Effector memory CD8-positive, alpha-beta T cell (primary cell): Measurements from ENCODE around the gene NR3C2.
"Not testable (repeated sequence)": the region's sequence is repeated elsewhere in the genome, so short reads cannot be mapped to it uniquely, and the experiment has no call there.

ENCODE experiments used
- ATAC-seq: fragments of 150-1000 bp; cut with Tn5 transposase; replicated peaks from 2 replicates; pipeline ENCODE4 v1.10.0; 2021; ENCODE audit warnings: mild to moderate bottlenecking, moderate library complexity
- DNase-seq, 3 experiments: peaks; one replicate each; pipeline ENCODE4 v3.0.0; 2021
- H3K27ac Mint-ChIP-seq, 2 donors: one replicate each; pipeline ENCODE4 v1.8.0; 2022; ENCODE audit warnings: mild to moderate bottlenecking in 2 of 2, mixed read lengths in 2 of 2, moderate library complexity in 2 of 2
- H3K27me3 Mint-ChIP-seq, 2 donors: one replicate each; pipeline ENCODE4 v1.8.0; 2022; ENCODE audit warnings: mixed read lengths in 2 of 2
- H3K36me3 Mint-ChIP-seq: one replicate; pipeline ENCODE4 v1.8.0; 2022; ENCODE audit warnings: mild to moderate bottlenecking, moderate library complexity, mixed read lengths; ENCODE audit not compliant: insufficient read depth
- H3K4me1 Mint-ChIP-seq, 2 donors: one replicate each; pipeline ENCODE4 v1.8.0; 2022; ENCODE audit warnings: low read depth in 2 of 2, mixed read lengths in 2 of 2
- H3K4me3 Mint-ChIP-seq, 2 donors: one replicate each; pipeline ENCODE4 v1.8.0; 2022; ENCODE audit warnings: mild to moderate bottlenecking in 2 of 2, mixed read lengths in 2 of 2, moderate library complexity in 2 of 2
- H3K9me3 Mint-ChIP-seq, 2 donors: one replicate each; pipeline ENCODE4 v1.8.0; 2022; ENCODE audit warnings: mixed read lengths in 2 of 2

Gene NR3C2

DNA sequence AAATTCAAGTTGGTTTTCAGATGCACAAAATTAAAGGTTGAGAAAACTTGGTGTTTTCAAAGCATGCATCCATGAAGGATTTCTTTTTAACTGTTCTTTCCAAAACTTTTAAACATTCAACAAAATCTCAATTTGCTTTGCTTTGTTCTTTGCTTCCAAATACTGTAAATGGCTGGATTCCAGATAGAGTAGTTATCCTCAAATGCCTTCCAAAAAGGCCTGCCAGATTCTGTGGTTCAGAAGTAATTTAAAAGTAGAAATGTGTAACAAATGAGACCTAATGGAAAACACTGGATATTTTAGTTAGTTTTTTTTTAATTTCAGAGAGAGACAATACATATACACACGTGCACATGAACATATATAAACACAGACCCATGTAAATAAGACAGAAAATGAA lies 97.3 kb downstream of the NR3C2 start:
- ATAC-seq (no peak), DNase-seq (no peak)
- Mint-ChIP-seq H3K36me3 (no peaks in the 10 kb centered on the region), H3K9me3 (no peaks in the 10 kb centered on the region), H3K27me3 (no peaks in the 10 kb centered on the region), H3K27ac (no peak overlapping the region), H3K4me1 (peaks cover 26 to 41% of the 10 kb centered on the region in 2 donors), H3K4me3 (no peak overlapping the region)

DNA sequence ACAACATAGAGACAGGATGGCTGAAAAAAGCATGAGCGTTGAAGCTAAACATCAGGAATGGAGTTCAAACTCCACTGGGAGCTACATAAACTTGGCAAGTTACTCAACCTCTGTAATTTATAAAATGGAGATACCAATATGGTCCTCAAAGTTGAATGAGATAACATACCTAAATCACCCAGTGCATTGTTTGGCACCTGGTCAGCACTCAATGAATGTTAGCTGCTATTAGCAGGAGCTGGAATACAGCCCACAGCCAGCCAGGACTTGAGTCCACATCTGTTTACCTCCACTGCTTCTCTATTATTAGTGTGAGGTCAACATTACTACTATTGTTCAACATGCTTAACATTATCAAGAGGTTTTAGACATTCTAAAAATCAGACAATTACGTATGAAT lies 97.9 kb downstream of the NR3C2 start:
- no peak overlapping the region for H3K4me3 Mint-ChIP-seq
- peaks cover 23 to 36% of the 10 kb centered on the region in 2 donors for H3K4me1 Mint-ChIP-seq
- ATAC-seq, result no peak
- no peaks in the 10 kb centered on the region for H3K9me3 Mint-ChIP-seq
- no peaks in the 10 kb centered on the region for H3K27me3 Mint-ChIP-seq
- H3K27ac Mint-ChIP-seq, result no peak overlapping the region
- no peak for DNase-seq
- no peaks in the 10 kb centered on the region for H3K36me3 Mint-ChIP-seq

DNA sequence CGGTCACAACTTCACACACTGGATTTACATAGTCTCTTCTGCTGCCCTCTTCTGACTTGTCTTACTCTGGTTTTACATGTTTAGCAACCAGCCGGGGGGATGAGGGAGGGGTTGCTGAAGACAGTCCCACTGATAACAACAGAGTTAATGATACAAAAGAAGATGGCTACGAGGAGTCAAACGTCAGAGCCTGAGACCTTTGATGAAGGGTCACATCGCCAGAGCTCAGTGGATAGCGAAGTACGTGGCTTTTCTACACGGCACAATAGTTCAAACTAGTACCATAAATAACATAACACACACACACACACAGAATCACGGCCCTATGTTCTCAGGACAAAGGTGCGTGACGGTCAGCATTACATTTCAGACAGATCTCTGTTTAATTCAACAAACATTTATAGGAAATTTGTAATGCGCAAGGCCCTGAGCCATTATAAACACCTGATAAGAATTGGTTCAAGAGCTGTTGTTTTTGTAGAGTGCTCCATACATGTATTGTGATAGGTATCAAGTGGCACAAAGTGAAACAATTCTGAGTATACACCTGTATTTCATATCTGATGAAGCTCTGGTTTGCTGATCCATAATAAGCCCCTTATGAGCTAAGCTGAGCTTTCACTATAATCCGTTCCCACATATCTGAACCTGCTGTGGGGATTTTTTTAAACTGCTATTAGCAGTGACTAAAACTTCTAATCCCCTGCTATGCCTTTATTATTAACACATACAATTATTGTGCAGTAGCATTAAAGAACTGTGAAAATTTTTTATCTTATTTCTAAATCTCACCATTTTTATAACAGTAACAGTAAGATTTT lies 100.0 kb downstream of the NR3C2 start:
- Mint-ChIP-seq H3K4me3 (no peak overlapping the region), H3K36me3 (no peaks in the 10 kb centered on the region), H3K27me3 (no peaks in the 10 kb centered on the region), H3K9me3 (no peaks in the 10 kb centered on the region), H3K4me1 (peaks cover 14 to 24% of the 10 kb centered on the region in 2 donors), H3K27ac (peak overlapping the region in 1 of 2 donors; percentile 44)
- no peak for DNase-seq
- ATAC-seq, result no peak

DNA sequence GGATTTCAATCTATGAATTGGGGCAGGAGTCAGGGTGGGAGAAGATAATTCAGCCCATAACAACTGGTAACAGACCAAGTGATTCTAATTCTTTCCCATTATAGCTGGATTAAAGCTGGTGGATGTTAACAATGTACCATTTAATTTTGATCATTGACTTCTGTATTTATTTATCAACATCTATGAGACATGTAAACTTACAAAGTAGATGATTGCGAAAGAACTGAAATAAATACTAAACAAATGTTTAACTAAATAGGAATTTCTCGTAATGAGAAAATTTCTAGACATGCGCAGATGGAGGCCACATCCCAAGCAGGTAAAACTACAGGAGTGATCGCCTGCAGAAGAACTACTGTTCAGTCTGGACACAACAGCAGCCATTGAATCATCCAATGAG lies 107.1 kb downstream of the NR3C2 start:
- no peak for DNase-seq
- Mint-ChIP-seq H3K27ac (no peak overlapping the region), H3K27me3 (no peaks in the 10 kb centered on the region), H3K36me3 (no peaks in the 10 kb centered on the region), H3K9me3 (no peaks in the 10 kb centered on the region), H3K4me3 (no peak overlapping the region), H3K4me1 (peaks cover 12 to 13% of the 10 kb centered on the region in 2 donors)
- no peak for ATAC-seq

DNA sequence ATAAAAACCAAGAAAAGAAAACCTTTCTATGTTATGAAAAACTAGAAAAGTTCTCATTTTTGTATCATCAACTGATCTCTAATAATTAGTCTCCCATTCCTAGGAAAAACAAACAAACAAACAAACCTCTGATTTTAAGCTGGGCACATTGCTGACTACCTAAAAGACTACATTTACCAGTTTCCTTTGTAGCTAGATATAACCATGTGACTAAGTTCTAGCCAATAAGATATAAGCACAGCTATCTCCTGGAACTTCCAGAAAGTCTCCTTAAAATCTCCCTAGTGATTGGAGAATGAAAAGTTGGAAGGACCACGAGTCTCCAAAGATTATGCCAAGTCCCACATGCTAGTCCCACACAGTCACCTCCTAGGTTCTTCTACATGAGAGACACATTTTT lies 108.9 kb downstream of the NR3C2 start:
- no peaks in the 10 kb centered on the region for H3K36me3 Mint-ChIP-seq
- no peak for ATAC-seq
- no peak overlapping the region for H3K4me3 Mint-ChIP-seq
- H3K9me3 Mint-ChIP-seq, result no peaks in the 10 kb centered on the region
- H3K27ac Mint-ChIP-seq, result no peak overlapping the region
- peaks cover 11 to 16% of the 10 kb centered on the region in 2 donors for H3K4me1 Mint-ChIP-seq
- DNase-seq, result no peak
- H3K27me3 Mint-ChIP-seq, result no peaks in the 10 kb centered on the region

DNA sequence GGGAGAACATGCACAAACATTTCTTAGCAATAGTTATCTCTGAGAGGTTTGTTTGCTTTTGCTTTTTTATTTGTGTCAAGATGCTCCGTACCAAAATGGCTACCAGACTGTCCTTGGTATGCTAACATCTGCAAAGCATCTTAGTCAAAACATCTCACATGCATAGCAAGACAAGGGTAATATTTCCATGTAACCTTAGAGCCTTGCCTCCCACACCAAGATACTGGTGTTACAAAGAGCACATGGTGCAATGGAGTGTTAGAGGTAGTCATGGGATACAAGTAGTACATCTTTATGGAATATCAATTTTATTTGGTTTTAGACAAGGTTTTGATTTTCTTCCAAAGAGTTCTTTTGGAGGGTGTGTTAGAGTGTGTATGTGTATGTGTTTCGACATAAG lies 109.7 kb downstream of the NR3C2 start:
- ATAC-seq (no peak), DNase-seq (no peak)
- H3K4me3 Mint-ChIP-seq, result no peak overlapping the region
- no peak overlapping the region for H3K27ac Mint-ChIP-seq
- H3K27me3 Mint-ChIP-seq, result no peaks in the 10 kb centered on the region
- peaks cover 18 to 19% of the 10 kb centered on the region in 2 donors for H3K4me1 Mint-ChIP-seq
- H3K36me3 Mint-ChIP-seq, result no peaks in the 10 kb centered on the region
- no peaks in the 10 kb centered on the region for H3K9me3 Mint-ChIP-seq

DNA sequence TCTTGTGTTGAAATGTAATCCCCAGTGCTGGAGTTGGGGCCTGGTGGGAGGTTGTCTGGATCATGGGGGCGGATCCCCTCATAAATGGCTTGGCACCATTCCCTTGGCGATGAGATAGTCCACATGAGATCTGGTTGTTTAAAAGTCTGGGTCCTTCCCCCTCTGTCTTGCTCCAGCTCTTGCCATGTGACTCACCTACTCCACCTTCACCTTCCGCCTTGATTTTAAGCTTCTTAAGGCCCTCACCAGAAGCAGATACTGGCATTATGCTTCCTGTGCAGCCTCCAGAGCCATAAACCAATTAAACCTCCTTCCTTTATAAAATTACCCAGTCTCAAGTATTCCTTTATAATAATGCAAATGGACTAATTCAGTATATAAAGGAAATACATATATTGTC lies 111.5 kb downstream of the NR3C2 start:
- Mint-ChIP-seq H3K27me3 (no peaks in the 10 kb centered on the region), H3K36me3 (no peaks in the 10 kb centered on the region), H3K27ac (no peak overlapping the region), H3K9me3 (no peaks in the 10 kb centered on the region), H3K4me3 (no peak overlapping the region), H3K4me1 (peaks cover 16 to 19% of the 10 kb centered on the region in 2 donors)
- DNase-seq, result no peak
- ATAC-seq, result no peak

DNA sequence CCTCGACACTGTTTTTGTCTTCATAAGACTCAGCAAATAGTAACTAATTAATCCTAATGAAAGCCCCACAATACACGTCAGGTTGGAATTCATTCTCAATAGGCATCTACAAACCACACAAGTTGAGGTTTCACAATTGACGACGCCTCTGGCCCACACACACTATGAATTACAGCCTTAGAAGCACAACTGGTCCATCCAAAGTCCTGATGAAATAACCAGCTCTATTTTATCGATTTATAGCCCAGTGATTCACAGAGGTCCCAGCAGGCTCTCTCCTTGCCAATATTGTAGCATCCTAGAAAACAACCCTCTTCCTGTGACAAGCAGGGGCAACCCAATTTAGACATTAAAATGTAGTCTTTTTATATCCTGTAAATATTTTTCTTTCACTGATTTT lies 112.1 kb downstream of the NR3C2 start:
- Mint-ChIP-seq H3K9me3 (no peaks in the 10 kb centered on the region), H3K27ac (no peak overlapping the region), H3K4me3 (no peak overlapping the region), H3K27me3 (no peaks in the 10 kb centered on the region), H3K36me3 (no peaks in the 10 kb centered on the region), H3K4me1 (peaks cover 16 to 22% of the 10 kb centered on the region in 2 donors)
- ATAC-seq, result no peak
- DNase-seq, result no peak

DNA sequence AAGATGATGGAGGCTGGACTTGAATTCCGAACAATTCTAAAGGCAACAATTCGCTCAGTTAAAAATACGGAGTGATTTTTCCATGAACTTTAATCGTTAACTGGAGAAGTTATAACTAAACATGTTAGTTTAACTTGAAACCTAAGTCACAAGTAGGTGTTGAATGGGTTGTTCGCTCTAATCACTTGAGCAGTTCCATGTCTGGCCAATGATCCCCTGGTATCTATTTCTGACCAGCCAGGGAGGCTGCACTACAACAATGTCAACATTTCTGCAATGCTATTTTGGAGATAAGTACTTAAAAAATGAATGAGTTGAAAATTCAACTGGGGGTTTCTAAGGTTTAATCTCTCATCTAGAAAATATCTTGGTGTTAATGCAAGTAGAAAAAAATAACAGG lies 112.5 kb downstream of the NR3C2 start:
- H3K4me1 Mint-ChIP-seq, result peaks cover 18 to 23% of the 10 kb centered on the region in 2 donors
- no peak for ATAC-seq
- no peak for DNase-seq
- H3K27ac Mint-ChIP-seq, result no peak overlapping the region
- no peaks in the 10 kb centered on the region for H3K36me3 Mint-ChIP-seq
- no peaks in the 10 kb centered on the region for H3K27me3 Mint-ChIP-seq
- no peak overlapping the region for H3K4me3 Mint-ChIP-seq
- H3K9me3 Mint-ChIP-seq, result no peaks in the 10 kb centered on the region

DNA sequence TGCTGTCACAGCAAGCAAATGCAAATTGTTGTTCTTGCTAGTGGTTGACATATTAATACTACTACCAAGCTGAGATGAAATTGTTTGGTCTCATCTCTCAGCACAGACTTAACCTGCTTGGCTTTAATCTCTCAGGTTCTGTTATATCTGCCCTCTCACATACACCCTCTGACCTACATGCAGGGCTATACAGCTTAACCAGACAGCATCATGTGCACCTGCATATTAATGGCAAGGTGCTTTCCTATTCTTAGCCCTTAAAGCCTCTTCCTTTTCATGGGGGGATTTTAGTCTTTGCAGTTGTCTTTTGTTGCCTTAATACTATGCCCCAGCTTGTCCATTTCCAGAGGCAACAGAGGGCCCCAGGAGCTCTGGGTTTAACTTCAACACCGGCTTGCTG lies 114.5 kb downstream of the NR3C2 start:
- ATAC-seq (peak; percentile 39), DNase-seq (no peak)
- no peaks in the 10 kb centered on the region for H3K27me3 Mint-ChIP-seq
- H3K36me3 Mint-ChIP-seq, result no peaks in the 10 kb centered on the region
- peak overlapping the region in 1 of 2 donors; percentile 56 for H3K27ac Mint-ChIP-seq
- H3K4me1 Mint-ChIP-seq, result peaks cover 21 to 30% of the 10 kb centered on the region in 2 donors
- peaks cover 0 to 4% of the 10 kb centered on the region in 2 donors for H3K9me3 Mint-ChIP-seq
- H3K4me3 Mint-ChIP-seq, result no peak overlapping the region

DNA sequence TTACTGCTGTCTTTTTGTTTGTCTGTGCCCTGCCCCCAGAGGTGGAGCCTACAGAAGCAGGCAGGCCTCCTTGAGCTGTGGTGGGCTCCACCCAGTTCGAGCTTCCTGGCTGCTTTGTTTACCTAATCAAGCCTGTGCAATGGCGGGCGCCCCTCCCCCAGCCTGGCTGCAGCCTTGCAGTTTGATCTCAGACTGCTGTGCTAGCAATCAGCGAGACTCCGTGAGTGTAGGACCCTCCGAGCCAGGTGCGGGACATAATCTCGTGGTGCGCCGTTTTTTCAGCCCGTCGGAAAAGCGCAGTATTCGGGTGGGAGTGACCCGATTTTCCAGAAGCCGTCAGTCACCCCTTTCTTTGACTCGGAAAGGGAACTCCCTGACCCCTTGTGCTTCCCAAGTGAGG lies 118.9 kb downstream of the NR3C2 start:
- not testable (repeated sequence) for H3K36me3 Mint-ChIP-seq, H3K27me3 Mint-ChIP-seq, DNase-seq, ATAC-seq, H3K9me3 Mint-ChIP-seq
- H3K4me1 Mint-ChIP-seq, result peaks cover 15 to 18% of the 10 kb centered on the region in 2 donors
- peak overlapping the region in 1 of 2 donors; percentile 7 for H3K4me3 Mint-ChIP-seq
- peak overlapping the region in 1 of 2 donors; percentile 9 for H3K27ac Mint-ChIP-seq

DNA sequence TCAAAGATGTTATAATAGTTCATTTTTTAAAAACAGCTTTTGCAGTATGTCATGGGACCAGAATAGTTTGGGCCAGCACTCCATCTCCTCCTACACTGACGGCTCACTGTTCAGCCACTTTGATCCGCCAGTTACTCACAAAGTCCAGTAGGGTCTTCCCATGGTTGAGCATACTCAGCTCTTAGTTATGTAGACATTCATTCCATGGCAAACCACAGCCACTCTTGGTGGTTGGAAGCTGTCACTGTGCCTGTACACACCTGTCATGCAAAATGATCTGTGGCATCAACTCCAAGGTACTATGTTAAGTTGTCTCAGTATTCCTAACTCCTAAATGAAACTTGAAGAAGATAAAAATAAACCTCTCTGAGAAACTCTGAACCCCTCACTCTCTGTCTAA lies 127.2 kb downstream of the NR3C2 start:
- no peak overlapping the region for H3K4me3 Mint-ChIP-seq

DNA sequence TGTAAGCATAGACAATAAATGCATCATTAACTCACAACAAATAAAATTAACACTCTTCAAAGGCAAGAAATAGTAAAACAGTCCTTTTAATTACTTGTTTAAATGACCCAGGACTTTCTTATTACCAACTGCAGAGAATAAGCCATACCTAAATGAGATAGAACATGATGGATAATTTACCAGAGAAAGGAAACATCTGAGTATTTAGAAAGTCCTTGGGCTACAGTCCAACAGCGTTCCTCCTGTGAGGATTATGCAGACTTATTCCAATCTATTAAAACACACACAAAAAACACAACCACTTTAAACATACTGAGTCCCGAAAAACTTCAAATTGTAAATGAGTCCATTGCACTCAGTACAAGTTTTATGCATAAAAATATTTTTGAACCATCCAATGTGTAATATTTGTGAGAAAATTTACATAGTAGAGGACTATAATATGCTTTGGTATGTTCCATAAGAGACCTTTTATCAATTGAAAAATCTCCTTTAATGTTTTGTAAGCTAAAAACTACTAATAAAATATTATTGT lies 129.2 kb downstream of the NR3C2 start:
- no peak for ATAC-seq
- DNase-seq, result no peak
- H3K27ac Mint-ChIP-seq, result no peak overlapping the region
- H3K4me3 Mint-ChIP-seq, result no peak overlapping the region
- no peaks in the 10 kb centered on the region for H3K9me3 Mint-ChIP-seq
- no peaks in the 10 kb centered on the region for H3K36me3 Mint-ChIP-seq
- H3K4me1 Mint-ChIP-seq, result peaks cover 8% of the 10 kb centered on the region in 2 donors
- H3K27me3 Mint-ChIP-seq, result no peaks in the 10 kb centered on the region

More for the DNA sequence above, 127.2 kb downstream of the NR3C2 start:
- no peak for DNase-seq
- H3K27ac Mint-ChIP-seq, result no peak overlapping the region
- no peak for ATAC-seq
- no peaks in the 10 kb centered on the region for H3K36me3 Mint-ChIP-seq
- peaks cover 4 to 8% of the 10 kb centered on the region in 2 donors for H3K4me1 Mint-ChIP-seq
- H3K27me3 Mint-ChIP-seq, result no peaks in the 10 kb centered on the region
- no peaks in the 10 kb centered on the region for H3K9me3 Mint-ChIP-seq

DNA sequence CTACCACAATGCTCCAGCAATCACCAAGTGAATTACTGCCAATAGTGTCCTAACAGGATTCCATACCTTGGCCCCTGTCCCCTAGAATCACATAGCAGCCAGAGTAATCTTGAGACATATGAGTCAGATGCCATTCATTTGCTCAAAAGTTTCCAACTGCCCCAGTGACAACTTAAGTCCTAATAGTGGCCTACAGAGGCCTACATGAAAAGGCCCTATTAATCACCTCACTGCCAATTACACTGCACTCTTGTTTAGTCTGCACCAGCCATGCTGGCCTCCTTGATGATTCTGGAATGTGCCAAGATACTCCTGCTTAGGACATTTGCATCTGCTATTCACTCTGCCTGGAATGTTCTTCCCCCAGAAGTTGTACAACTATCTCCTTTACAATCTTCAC lies 130.7 kb downstream of the NR3C2 start:
- H3K9me3 Mint-ChIP-seq, result no peaks in the 10 kb centered on the region
- no peak overlapping the region for H3K27ac Mint-ChIP-seq
- DNase-seq (no peak), ATAC-seq (no peak)
- no peaks in the 10 kb centered on the region for H3K36me3 Mint-ChIP-seq
- H3K4me1 Mint-ChIP-seq, result peaks cover 10 to 13% of the 10 kb centered on the region in 2 donors
- H3K27me3 Mint-ChIP-seq, result no peaks in the 10 kb centered on the region
- no peak overlapping the region for H3K4me3 Mint-ChIP-seq
